K562 (cell line): Measurements from ENCODE around the gene EAF2.

Experiments
- PCBP2 ChIP-seq: fragments of 200-400 bp; formaldehyde crosslinking; IDR thresholded peaks from 2 replicates; pipeline ENCODE4 v1.6.1; 2018; ENCODE audit warnings: low read length, low read depth, mild to moderate bottlenecking, moderate library complexity; ENCODE audit not compliant: poor library complexity, severe bottlenecking
- PYGO2 ChIP-seq: fragments of 450-650 bp; IDR thresholded peaks from 2 replicates; pipeline ENCODE4 v1.6.1; 2016; ENCODE audit warnings: mild to moderate bottlenecking, missing genetic modification characterization, moderate library complexity, missing compliant biosample characterization
- SRSF1 ChIP-seq: fragments of 200-400 bp; formaldehyde crosslinking; IDR thresholded peaks from 2 replicates; pipeline ENCODE4 v1.6.1; 2017; ENCODE audit warnings: mild to moderate bottlenecking, low read depth, low read length, moderate library complexity
- TF ChIP-seq, protein P1 (sequence below): sonication (generic); formaldehyde crosslinking; IDR thresholded peaks from 2 replicates; pipeline ENCODE4 v1.8.1; 2023; ENCODE audit warnings: mild to moderate bottlenecking, missing genetic modification reagents
- TF ChIP-seq, protein P2 (sequence below), 3 experiments: IDR thresholded peaks in 2 of 3; conservative IDR thresholded peaks in 1 of 3; 2 replicates each; pipeline ENCODE4 v1.5.1; 2011 to 2012; ENCODE audit warnings: low read length in 3 of 3, mild to moderate bottlenecking in 3 of 3, control low read depth in 2 of 3, improper control_type of control experiment in 1 of 3, inconsistent platforms in 1 of 3, low read depth in 1 of 3, mixed read lengths in 1 of 3, moderate library complexity in 1 of 3; ENCODE audit not compliant: insufficient read depth in 2 of 3

DNA sequence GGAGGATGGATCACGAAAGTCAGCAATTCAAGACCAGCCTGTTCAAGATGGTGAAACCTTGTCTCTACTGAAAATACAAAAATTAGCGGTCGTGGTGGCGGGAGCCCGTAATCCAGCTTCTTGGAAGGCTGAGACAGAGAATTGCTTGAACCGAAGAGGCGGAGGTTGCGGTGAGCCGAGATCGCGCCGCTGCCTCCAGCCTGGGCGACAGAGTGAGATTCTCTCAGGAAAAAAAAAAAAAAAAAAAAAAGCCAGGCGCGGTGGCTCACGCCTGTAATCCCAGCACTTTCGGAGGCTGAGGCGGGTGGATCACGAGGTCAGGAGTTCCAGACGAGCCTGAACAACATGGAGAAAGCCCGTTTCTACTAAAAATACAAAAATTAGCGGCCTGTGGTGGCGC lies 5.0 kb downstream of the EAF2 start:
- TF ChIP-seq PYGO2 (tag) (no peak), PCBP2 (no peak), SRSF1 (no peak)
- TF ChIP-seq, protein P1, sequence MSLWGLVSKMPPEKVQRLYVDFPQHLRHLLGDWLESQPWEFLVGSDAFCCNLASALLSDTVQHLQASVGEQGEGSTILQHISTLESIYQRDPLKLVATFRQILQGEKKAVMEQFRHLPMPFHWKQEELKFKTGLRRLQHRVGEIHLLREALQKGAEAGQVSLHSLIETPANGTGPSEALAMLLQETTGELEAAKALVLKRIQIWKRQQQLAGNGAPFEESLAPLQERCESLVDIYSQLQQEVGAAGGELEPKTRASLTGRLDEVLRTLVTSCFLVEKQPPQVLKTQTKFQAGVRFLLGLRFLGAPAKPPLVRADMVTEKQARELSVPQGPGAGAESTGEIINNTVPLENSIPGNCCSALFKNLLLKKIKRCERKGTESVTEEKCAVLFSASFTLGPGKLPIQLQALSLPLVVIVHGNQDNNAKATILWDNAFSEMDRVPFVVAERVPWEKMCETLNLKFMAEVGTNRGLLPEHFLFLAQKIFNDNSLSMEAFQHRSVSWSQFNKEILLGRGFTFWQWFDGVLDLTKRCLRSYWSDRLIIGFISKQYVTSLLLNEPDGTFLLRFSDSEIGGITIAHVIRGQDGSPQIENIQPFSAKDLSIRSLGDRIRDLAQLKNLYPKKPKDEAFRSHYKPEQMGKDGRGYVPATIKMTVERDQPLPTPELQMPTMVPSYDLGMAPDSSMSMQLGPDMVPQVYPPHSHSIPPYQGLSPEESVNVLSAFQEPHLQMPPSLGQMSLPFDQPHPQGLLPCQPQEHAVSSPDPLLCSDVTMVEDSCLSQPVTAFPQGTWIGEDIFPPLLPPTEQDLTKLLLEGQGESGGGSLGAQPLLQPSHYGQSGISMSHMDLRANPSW (CRISPR knock-in tag), result no peak
- TF ChIP-seq, protein P2, sequence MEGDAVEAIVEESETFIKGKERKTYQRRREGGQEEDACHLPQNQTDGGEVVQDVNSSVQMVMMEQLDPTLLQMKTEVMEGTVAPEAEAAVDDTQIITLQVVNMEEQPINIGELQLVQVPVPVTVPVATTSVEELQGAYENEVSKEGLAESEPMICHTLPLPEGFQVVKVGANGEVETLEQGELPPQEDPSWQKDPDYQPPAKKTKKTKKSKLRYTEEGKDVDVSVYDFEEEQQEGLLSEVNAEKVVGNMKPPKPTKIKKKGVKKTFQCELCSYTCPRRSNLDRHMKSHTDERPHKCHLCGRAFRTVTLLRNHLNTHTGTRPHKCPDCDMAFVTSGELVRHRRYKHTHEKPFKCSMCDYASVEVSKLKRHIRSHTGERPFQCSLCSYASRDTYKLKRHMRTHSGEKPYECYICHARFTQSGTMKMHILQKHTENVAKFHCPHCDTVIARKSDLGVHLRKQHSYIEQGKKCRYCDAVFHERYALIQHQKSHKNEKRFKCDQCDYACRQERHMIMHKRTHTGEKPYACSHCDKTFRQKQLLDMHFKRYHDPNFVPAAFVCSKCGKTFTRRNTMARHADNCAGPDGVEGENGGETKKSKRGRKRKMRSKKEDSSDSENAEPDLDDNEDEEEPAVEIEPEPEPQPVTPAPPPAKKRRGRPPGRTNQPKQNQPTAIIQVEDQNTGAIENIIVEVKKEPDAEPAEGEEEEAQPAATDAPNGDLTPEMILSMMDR (IDR thresholded peaks at IDR 0.05 in 2 of 3, conservative IDR thresholded peaks at IDR 0.05 in 1 of 3; ENCODE audit: insufficient read depth in 2 of 3, low read depth in 1 of 3, low read length in 3 of 3), result no peak
